ENCODE data around the gene RYR1.
"Not testable (repeated sequence)": the region's sequence is repeated elsewhere in the genome, so short reads cannot be mapped to it uniquely, and the experiment has no call there.

RYR1 gene

GRCh38 chr19:38391911-38392464 is 41.5 kb upstream of the RYR1 start:
- Mint-ChIP-seq H3K4me1 (ENCODE audit: low read depth) (peaks cover 31% of the 10 kb centered on the region), H3K36me3 (peaks cover 2% of the 10 kb centered on the region), H3K27me3 (peaks cover 3% of the 10 kb centered on the region)

GRCh38 chr19:38392707-38393308 is 40.7 kb upstream of the RYR1 start:
- no peak overlapping the region for H3K4me3 Mint-ChIP-seq
- no peaks in the 10 kb centered on the region for H3K36me3 Mint-ChIP-seq
- no peaks in the 10 kb centered on the region for H3K9me3 Mint-ChIP-seq (ENCODE audit: low read depth)
- no peaks in the 10 kb centered on the region for H3K27me3 Mint-ChIP-seq
- no peak overlapping the region for H3K27ac Mint-ChIP-seq
- peaks cover 25% of the 10 kb centered on the region for H3K4me1 Mint-ChIP-seq (ENCODE audit: low read depth)

More at GRCh38 chr19:38391911-38392464, 41.5 kb upstream of the RYR1 start:
- Mint-ChIP-seq H3K27ac (no peak overlapping the region), H3K4me3 (no peak overlapping the region), H3K9me3 (ENCODE audit: low read depth) (no peaks in the 10 kb centered on the region)

DNA sequence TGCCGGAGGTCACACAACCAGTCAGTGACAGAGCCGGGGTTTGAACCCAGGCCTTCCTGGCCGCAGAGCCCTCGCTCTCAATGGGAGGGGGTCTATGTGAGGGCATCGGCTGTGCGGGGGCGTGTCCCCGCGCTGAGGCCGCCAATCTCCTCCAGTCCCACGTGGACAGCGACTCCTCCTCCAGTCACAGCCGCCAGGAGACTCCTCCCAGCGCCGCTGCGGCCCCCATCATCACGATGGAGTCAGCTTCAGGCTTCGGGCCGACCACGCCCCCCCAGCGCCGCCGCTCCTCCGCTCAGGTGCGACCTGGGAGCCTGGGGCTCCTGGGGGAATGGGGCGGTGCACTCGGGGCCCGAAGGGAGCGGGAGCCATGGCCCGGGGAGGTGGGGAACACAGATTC is 39.0 kb upstream of the RYR1 start:
- Mint-ChIP-seq H3K27ac (peak overlapping the region; percentile 34), H3K4me1 (ENCODE audit: low read depth) (peaks cover 18% of the 10 kb centered on the region), H3K9me3 (ENCODE audit: low read depth) (no peaks in the 10 kb centered on the region), H3K36me3 (no peaks in the 10 kb centered on the region), H3K4me3 (peak overlapping the region; percentile 82), H3K27me3 (no peaks in the 10 kb centered on the region)

DNA sequence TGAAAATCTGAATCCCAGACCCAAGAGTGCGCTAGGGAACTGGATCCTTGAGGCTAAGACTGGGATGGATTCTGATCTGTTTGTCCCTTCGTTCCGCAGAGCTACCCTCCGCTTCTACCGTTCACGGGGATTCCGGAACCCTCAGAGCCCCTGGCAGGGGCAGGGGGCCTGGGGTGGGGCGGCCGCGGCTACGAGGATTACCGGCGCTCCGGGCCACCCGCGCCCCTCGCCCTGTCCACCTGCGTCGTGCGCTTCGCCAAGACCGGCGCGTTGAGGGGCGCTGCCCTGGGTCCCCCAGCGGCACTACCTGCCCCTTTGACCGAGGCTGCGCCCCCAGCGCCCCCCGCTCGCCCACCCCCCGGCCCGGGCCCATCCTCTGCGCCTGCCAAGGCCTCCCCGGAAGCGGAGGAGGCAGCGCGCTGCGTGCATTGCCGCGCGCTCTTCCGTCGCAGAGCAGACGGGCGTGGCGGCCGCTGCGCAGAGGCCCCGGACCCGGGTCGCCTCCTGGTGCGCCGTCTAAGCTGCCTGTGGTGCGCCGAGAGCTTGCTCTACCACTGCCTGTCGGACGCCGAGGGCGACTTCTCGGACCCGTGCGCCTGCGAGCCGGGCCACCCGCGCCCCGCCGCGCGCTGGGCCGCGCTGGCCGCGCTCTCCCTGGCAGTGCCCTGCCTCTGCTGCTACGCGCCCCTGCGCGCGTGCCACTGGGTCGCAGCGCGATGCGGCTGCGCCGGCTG is 37.9 kb upstream of the RYR1 start:
- H3K27me3 Mint-ChIP-seq = peaks cover 2% of the 10 kb centered on the region
- no peaks in the 10 kb centered on the region for H3K9me3 Mint-ChIP-seq (ENCODE audit: low read depth)
- H3K36me3 Mint-ChIP-seq = no peaks in the 10 kb centered on the region
- H3K4me1 Mint-ChIP-seq (ENCODE audit: low read depth) = peaks cover 15% of the 10 kb centered on the region
- H3K4me3 Mint-ChIP-seq = peak overlapping the region; percentile 79
- H3K27ac Mint-ChIP-seq = peak overlapping the region; percentile 34

GRCh38 chr19:38399081-38399480 is 34.4 kb upstream of the RYR1 start:
- H3K27me3 Mint-ChIP-seq = peaks cover 2% of the 10 kb centered on the region
- H3K4me3 Mint-ChIP-seq = no peak overlapping the region

DNA sequence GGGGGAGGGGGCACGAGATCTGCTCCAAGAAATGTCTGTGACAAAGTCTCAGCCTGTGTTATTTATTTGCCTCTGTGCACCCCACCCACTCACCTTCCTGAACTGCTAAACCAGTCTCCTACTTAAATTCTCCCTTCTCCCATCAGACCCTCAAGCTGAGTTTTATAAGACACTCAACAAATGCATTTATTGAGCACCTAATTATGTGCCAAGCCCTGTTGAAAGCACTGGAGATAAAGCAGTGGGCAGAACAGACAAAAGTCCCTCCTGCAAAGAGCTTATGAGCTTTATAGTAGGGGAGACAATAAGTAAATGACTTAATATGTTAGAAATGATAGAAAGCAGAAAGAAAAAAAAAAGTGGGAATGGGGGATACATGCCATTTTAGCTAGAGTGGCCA is 34.0 kb upstream of the RYR1 start:
- Mint-ChIP-seq H3K36me3 (no peaks in the 10 kb centered on the region), H3K4me3 (no peak overlapping the region), H3K9me3 (ENCODE audit: low read depth) (no peaks in the 10 kb centered on the region), H3K27ac (no peak overlapping the region), H3K27me3 (peaks cover 2% of the 10 kb centered on the region), H3K4me1 (ENCODE audit: low read depth) (peaks cover 11% of the 10 kb centered on the region)

More at GRCh38 chr19:38399081-38399480, 34.4 kb upstream of the RYR1 start:
- H3K27ac Mint-ChIP-seq = no peak overlapping the region
- no peaks in the 10 kb centered on the region for H3K9me3 Mint-ChIP-seq (ENCODE audit: low read depth)
- peaks cover 14% of the 10 kb centered on the region for H3K4me1 Mint-ChIP-seq (ENCODE audit: low read depth)
- no peaks in the 10 kb centered on the region for H3K36me3 Mint-ChIP-seq

- Mint-ChIP-seq H3K36me3 (no peaks in the 10 kb centered on the region), H3K9me3 (ENCODE audit: low read depth) (no peaks in the 10 kb centered on the region), H3K4me3 (no peak overlapping the region), H3K4me1 (ENCODE audit: low read depth) (peaks cover 8% of the 10 kb centered on the region), H3K27me3 (peaks cover 2% of the 10 kb centered on the region), H3K27ac (no peak overlapping the region)
Measured at GRCh38 chr19:38400361-38400760, 33.1 kb upstream of the RYR1 start.

DNA sequence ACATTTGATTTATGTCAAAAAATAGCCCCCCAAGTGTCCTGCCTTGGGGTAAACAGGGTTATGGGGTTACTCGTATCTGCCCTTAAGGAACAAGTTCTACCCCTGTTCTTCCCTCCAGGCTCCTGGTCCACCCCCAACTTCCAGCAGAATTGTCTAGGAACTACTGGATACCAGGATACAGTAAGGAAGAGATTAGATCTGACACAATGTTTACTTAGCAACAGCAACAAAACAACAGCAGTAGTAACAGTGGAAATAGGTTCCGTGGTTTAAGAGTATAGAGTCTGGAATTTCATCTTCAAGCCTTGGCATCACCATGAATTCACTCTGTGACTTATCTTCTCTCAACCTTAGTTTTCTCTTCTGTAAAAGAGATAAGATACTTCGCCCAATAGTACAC is 32.3 kb upstream of the RYR1 start:
- Mint-ChIP-seq H3K27me3 (peaks cover 2% of the 10 kb centered on the region), H3K4me3 (no peak overlapping the region), H3K4me1 (ENCODE audit: low read depth) (peaks cover 9% of the 10 kb centered on the region), H3K36me3 (no peaks in the 10 kb centered on the region), H3K27ac (no peak overlapping the region), H3K9me3 (ENCODE audit: low read depth) (no peaks in the 10 kb centered on the region)

DNA sequence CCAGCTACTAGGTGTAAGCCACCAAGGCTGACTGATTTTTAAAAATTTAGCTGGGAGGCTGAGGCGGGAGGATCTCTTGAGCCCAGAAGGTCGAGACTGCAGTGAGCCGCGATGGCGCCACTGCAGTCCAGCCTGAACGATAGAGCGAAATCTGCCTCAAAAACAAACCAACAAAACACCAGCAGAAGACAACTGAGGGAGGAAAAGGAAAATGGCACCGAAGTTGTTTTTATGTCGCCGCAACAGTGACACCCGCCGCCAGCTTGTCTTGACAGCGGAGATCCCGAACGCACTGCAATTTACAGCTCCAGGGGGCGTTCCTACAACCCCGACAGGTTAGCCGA is 30.9 kb upstream of the RYR1 start:
- Mint-ChIP-seq H3K4me3 (peak overlapping the region; percentile 89), H3K9me3 (ENCODE audit: low read depth) (no peaks in the 10 kb centered on the region), H3K27me3 (peaks cover 2% of the 10 kb centered on the region), H3K4me1 (ENCODE audit: low read depth) (peaks cover 3% of the 10 kb centered on the region), H3K36me3 (no peaks in the 10 kb centered on the region), H3K27ac (peak overlapping the region; percentile 41)

- no peaks in the 10 kb centered on the region for H3K9me3 Mint-ChIP-seq (ENCODE audit: low read depth)
- no peaks in the 10 kb centered on the region for H3K36me3 Mint-ChIP-seq
- peaks cover 2% of the 10 kb centered on the region for H3K27me3 Mint-ChIP-seq
- peak within 1 kb of the TSS; percentile 89 for H3K4me3 Mint-ChIP-seq
- H3K4me1 Mint-ChIP-seq (ENCODE audit: low read depth) = peaks cover 3% of the 10 kb centered on the region
- peak within 1 kb of the TSS; percentile 86 for H3K27ac Mint-ChIP-seq
Measured at GRCh38 chr19:38402967-38403674, 30.4 kb upstream of the RYR1 start, which contains the start of gene FAM98C. Gene FAM98C (plus strand): TSS chr19:38403093. CDS start chr19:38403154, 61 bp downstream.

DNA sequence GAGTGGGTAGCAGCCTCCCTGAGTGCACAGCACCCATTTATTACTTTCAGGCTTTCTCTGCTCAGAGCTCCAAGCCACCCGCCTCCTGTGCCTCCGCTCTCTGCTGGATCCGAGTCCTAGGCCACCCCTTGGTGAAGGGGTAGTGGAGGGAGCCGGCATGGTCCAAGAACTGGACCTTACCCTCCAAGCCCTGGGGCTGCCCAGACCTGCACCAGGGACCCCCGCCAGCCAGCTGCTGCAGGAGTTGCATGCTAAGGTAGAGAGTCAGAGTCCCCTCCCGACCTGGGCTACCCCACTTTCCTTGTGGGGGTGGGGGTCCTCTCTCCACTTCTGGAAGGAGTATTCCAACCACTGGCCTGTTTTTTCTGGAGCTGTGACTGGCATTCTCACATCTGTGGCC is 28.6 kb upstream of the RYR1 start:
- Mint-ChIP-seq H3K9me3 (ENCODE audit: low read depth) (no peaks in the 10 kb centered on the region), H3K4me1 (ENCODE audit: low read depth) (peaks cover 3% of the 10 kb centered on the region), H3K27ac (no peak overlapping the region), H3K27me3 (peaks cover 2% of the 10 kb centered on the region), H3K36me3 (no peaks in the 10 kb centered on the region), H3K4me3 (peak overlapping the region; percentile 89)

- peaks cover 3% of the 10 kb centered on the region for H3K4me1 Mint-ChIP-seq (ENCODE audit: low read depth)
- H3K27me3 Mint-ChIP-seq = peaks cover under 1% of the 10 kb centered on the region
- no peaks in the 10 kb centered on the region for H3K9me3 Mint-ChIP-seq (ENCODE audit: low read depth)
- H3K4me3 Mint-ChIP-seq = peak overlapping the region; percentile 46
- H3K36me3 Mint-ChIP-seq = no peaks in the 10 kb centered on the region
- H3K27ac Mint-ChIP-seq = no peak overlapping the region
Measured at GRCh38 chr19:38405276-38405675, 28.2 kb upstream of the RYR1 start.

DNA sequence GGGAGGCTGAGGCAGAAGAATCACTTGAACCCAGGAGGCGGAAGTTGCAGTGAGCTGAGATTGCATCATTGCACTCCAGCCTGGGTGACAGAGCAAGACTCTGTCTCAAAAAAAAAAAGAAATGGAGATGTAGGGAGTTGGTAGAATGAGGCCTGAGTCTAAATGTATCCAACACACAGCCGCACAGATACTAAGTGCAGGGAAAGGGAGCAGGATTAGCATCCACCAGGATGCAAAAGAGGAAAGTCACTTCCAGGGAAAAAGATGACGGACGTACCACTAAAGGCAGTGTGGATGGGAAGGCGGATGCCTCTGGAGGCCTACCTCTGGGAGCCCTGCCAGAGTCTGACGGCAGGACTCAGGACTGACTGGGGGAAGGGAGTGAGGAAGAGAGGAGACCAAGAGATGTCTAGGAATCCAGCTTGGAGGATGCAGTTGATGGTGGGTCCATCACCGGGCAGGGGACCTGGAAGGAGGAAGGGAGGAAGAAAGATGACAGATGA is 23.8 kb upstream of the RYR1 start:
- Mint-ChIP-seq H3K9me3 (ENCODE audit: low read depth) (no peaks in the 10 kb centered on the region), H3K36me3 (no peaks in the 10 kb centered on the region), H3K4me1 (ENCODE audit: low read depth) (peaks cover 3% of the 10 kb centered on the region)

GRCh38 chr19:38410407-38410806 is 23.1 kb upstream of the RYR1 start:
- not testable (repeated sequence) for H3K4me1 Mint-ChIP-seq (ENCODE audit: low read depth); H3K4me3 Mint-ChIP-seq; H3K36me3 Mint-ChIP-seq; H3K27me3 Mint-ChIP-seq; H3K9me3 Mint-ChIP-seq (ENCODE audit: low read depth); H3K27ac Mint-ChIP-seq

More for the DNA sequence above, 23.8 kb upstream of the RYR1 start:
- Mint-ChIP-seq H3K27me3 (no peaks in the 10 kb centered on the region), H3K4me3 (no peak overlapping the region), H3K27ac (no peak overlapping the region)
